Astrocyte of the spinal cord (primary cell): ENCODE data around the gene ADARB2.
"Not testable (repeated sequence)": the region's sequence is repeated elsewhere in the genome, so short reads cannot be mapped to it uniquely, and the experiment has no call there.

ENCODE experiments used
- DNase-seq: peaks from one replicate; pipeline ENCODE4 v3.0.0; 2011; ENCODE audit warnings: low read depth, low spot score
- H3K4me3 ChIP-seq: 2 replicates; pipeline ENCODE4 v1.5.1; 2011; ENCODE audit warnings: low read depth, mild to moderate bottlenecking, low read length, moderate library complexity
- CTCF ChIP-seq: IDR thresholded peaks from 2 replicates; pipeline ENCODE4 v1.5.1; 2012; ENCODE audit warnings: low read depth, mild to moderate bottlenecking, low read length, inconsistent platforms
- in situ Hi-C: cut with HindIII; loops from 2 replicates; pipeline ENCODE4 v1.10.0; 2017; ENCODE audit warnings: low sequenced_read_pairs

The ADARB2 gene

GRCh38 chr10:1344846-1345245 is 392.5 kb downstream of the ADARB2 start:
- DNase-seq = no peak
- TF ChIP-seq CTCF = no peak

GRCh38 chr10:1344408-1344807 is 392.9 kb downstream of the ADARB2 start:
- TF ChIP-seq CTCF = no peak
- in situ Hi-C loops = no loop called here
- no peak for DNase-seq
- H3K4me3 ChIP-seq = no peak overlapping the region

More at GRCh38 chr10:1344846-1345245, 392.5 kb downstream of the ADARB2 start:
- H3K4me3 ChIP-seq = no peak overlapping the region
- in situ Hi-C loops = no loop called here

- no peak overlapping the region for H3K4me3 ChIP-seq
- no peak for DNase-seq
- in situ Hi-C loops = no loop called here
- no peak for TF ChIP-seq CTCF
These were observed 394.1 kb downstream of the ADARB2 start for GRCh38 chr10:1343176-1343575.

GRCh38 chr10:1341052-1341451 is 396.3 kb downstream of the ADARB2 start:
- in situ Hi-C loops, H3K4me3 ChIP-seq, DNase-seq: not testable (repeated sequence)

- in situ Hi-C loops = no loop called here
- TF ChIP-seq CTCF = no peak
- no peak for DNase-seq
- no peak overlapping the region for H3K4me3 ChIP-seq
These were observed 397.9 kb downstream of the ADARB2 start for GRCh38 chr10:1339396-1339795.

GRCh38 chr10:1335642-1336041 is 401.7 kb downstream of the ADARB2 start:
- no peak overlapping the region for H3K4me3 ChIP-seq
- in situ Hi-C loops = no loop called here
- DNase-seq = no peak
- no peak for TF ChIP-seq CTCF

GRCh38 chr10:1333981-1334380 is 403.3 kb downstream of the ADARB2 start:
- H3K4me3 ChIP-seq = no peak overlapping the region
- no peak for TF ChIP-seq CTCF
- in situ Hi-C loops = no loop called here
- DNase-seq = no peak
